GM18867 (cell line): ENCODE measurements around the gene SLBP.

Experiments used
- ATAC-seq: cut with Tn5 transposase; IDR thresholded peaks from one replicate; pipeline ENCODE4 v1.9.1; 2021; ENCODE audit warnings: mild to moderate bottlenecking, moderate library complexity; ENCODE audit not compliant: unreplicated experiment

Gene SLBP

GRCh38 chr4:1749826-1750225 lies 37.7 kb upstream of the SLBP start:
- ATAC-seq: no peak

DNA sequence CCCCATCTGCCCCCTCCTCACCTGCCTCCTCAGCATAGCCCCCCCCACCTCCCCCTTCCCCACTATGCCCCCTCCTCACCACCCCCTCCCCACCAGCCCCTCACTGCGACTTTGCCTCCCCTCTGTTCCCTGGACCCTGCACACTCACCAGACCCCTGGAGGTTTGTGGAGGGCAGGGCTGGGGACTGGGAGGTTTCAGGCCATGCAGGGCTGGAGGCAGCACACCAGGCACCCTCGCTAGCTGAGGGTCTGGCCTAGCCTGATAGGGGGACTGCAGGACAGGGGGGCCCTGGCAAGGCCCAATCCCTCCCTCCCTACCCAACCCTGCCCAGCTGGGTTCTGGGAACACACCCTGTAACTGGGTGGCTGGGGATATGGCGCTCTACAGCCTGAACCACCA lies 37.3 kb upstream of the SLBP start:
- ATAC-seq: no peak

DNA sequence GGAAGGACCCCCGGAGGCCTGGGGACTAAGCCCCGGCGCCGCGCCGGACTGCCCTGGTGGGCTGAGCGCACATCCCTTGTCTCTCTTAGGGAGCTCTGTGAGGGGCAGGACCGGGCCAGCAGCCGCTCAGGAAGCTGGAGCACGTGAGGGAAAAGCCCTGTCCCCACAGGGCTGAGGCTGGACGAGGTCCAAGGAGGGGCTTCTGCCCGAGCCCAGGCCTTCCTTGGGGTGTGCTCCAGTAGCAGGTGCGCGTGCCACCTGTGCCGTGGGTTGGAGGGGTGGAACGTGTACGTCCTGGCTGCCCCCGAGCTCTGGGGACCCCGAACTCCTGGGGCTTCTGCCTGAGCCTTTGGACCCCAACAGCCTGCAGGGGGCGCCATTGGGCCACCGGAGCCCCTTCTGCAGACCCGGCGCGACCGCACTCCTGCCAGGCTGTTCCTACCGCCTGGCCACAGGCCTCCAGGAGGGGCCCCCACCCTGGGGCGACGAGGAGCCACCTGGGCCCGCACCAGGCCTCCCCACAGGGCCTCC lies 36.4 kb upstream of the SLBP start:
- no peak for ATAC-seq

DNA sequence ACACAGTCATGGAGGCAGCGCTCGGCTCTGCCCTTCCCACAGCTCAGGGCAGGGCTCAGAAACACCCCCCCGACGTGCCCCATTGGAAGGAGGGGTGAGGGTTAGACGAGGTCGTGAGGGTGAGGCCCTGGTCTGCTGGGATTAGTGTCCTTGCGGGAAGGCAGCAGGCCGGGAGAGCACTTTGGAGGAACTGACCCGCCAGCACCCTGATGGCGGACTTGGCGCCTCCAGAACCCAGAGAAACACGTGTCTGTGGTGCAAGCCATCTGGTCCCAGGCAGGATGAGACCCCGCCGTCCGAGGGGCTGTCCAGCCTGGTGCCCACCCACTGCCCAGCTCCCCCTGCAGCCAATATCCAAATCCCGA lies 35.5 kb upstream of the SLBP start:
- ATAC-seq: no peak

GRCh38 chr4:1746919-1747602 lies 34.9 kb upstream of the SLBP start:
- ATAC-seq: no peak

DNA sequence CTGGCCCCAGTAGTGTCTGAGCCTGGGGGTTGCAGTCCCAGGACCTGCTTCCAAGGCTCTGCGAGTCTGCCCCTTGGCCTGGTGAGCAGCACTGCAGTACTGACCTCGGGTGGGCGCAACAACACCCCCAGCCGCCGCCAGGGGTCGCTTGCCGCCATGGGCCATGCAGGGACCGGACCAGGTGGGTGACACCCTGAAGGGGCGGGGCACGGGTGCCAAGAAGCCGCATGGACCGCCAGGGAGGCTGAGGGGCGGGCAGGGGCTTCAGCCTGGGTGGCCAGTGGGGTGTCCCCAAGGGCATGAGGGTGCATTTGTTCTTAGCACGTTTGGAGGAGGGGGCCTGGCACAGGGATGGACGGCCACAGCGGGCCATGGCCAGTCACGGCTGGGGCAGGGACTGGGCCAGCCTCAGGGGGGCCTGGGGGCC lies 34.2 kb upstream of the SLBP start:
- peak; percentile 54 for ATAC-seq

- ATAC-seq: no peak
Measured at GRCh38 chr4:1745697-1746096, 33.6 kb upstream of the SLBP start.

DNA sequence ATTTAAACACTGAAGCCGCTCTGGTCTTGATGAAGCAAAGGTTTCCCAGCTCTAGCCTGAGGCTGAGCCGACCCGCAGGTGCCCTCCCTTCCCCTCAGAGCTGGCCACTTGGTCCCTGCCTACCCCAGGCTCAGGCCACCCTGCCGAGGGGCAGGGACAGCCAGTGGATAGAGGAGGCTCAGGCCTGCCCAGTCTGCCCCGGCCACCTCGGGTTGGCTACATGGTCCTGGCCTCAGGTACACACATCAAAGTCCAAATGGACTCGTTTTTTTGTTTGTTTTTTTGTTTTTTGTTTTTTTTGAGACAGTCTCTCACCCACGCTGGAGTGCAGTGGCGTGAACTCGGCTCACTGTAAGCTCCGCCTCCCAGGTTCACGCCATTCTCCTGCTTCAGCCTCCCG lies 33.0 kb upstream of the SLBP start:
- no peak for ATAC-seq

DNA sequence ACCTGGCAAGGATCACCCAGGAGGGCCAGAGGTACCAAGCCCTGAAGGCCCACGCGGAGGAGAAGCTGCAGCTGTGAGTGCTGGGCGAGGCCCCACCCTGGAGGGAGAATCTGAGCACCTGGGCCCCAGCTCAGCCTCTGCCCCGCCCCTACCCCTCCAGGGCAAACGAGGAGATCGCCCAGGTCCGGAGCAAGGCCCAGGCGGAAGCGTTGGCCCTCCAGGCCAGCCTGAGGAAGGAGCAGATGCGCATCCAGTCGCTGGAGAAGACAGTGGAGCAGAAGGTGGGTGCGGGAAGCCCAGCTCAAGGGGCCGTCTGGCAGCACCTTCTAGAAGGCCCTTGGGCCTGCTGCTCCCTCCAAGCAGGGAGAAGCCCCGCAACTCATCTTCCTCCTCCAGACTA lies 32.4 kb upstream of the SLBP start:
- ATAC-seq: no peak

GRCh38 chr4:1743975-1744374 lies 31.9 kb upstream of the SLBP start:
- no peak for ATAC-seq

- no peak for ATAC-seq
Measured at GRCh38 chr4:1743551-1743950, 31.4 kb upstream of the SLBP start.

DNA sequence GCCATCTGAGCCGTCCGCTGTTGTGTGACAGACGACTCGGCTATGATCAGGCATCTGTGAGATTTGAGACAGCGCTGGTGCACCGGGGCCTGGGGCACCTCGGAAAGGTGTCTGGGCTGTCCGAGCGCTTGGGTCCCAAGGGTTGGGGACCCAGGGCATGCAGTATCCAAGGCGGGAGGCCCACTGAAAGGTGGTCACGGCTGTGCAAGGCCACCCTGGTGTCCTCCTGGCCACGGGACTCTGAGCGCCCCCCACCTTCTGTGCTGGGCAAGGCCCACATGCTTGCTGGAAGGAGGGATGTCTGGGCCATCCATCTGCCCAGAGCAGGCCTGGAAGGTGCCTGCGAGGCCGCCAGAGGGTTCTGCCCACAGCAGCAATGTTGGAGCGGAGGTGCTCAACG lies 29.1 kb upstream of the SLBP start:
- ATAC-seq: no peak

GRCh38 chr4:1740021-1740545 lies 28.0 kb upstream of the SLBP start:
- no peak for ATAC-seq

DNA sequence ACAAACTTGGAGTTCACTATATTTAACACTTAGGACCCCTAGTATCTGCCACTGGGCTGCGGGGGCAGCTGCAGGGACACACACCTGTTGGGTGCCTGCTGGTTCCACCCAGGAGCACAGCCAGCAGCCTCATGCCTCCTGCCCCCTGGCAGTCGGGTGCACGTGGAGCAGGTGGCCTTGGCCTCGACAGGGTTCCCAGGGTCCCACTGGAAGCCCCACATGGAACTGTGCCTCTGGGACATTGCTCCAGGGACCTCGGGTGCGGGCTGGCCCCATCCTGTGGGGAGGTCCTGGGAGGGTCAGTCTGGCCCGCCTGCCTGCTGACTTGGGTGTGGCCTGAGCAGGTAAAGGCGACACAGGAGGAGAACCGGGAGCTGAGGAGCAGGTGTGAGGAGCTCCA lies 27.2 kb upstream of the SLBP start:
- no peak for ATAC-seq

DNA sequence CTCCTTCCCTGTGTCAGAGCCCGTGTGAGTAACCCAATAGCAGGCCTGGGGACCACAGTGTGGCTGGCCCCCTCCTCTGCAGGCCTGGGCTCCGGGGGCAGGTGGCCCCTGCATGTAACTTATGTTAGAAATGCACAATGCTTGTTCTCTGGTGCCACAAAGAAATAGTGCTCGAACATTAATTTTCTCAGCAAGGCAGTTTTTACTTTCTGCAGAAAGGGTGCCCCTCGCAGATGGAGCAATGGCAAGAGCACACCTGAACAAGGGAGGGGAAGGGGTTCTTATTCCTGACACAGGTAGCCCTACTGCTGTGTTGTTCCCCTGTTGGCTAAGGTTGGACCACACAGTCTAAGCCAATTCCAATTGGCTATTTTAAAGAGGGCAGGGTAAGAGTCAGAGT lies 26.3 kb upstream of the SLBP start:
- ATAC-seq: no peak

- no peak for ATAC-seq
Measured at GRCh38 chr4:1737666-1738065, 25.5 kb upstream of the SLBP start.

DNA sequence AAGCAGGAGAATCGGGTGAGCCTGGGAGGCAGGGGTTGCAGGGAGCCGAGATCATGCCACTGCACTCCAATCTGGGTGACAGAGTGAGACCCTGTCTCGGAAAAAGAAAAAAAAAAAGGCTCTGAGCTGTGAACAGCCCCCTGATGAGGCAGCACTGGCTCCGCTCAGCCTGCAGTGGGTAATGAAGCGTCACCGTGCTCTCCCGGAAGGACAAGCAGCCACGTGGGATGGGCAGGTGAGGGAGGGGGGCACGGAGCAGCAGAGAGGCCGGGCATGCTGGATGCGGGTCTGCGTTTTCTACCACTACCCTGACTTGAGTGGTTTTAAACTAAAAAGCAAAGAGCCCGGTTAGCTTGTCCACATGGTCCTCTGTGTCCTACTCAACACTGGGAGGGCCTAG lies 24.7 kb upstream of the SLBP start:
- no peak for ATAC-seq

DNA sequence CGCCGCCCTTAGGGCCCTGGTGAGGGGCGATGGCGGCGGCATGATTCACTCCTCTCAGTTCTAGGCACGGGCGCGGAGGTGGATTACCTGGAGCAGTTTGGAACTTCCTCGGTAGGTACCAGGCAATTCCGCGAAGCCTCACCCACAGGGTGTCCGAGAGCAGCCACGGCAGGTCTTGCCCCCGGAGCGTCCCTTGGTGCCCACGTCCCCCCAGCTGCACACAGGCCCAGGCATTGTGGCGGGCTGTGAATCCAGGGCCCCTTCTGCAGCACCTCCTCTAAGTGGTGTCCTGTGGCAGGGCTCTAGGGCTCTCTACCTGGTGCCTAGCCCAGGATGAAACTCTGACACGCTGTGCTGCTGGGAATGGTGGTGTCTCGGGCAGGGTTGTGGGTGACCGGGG lies 23.1 kb upstream of the SLBP start:
- ATAC-seq: no peak

DNA sequence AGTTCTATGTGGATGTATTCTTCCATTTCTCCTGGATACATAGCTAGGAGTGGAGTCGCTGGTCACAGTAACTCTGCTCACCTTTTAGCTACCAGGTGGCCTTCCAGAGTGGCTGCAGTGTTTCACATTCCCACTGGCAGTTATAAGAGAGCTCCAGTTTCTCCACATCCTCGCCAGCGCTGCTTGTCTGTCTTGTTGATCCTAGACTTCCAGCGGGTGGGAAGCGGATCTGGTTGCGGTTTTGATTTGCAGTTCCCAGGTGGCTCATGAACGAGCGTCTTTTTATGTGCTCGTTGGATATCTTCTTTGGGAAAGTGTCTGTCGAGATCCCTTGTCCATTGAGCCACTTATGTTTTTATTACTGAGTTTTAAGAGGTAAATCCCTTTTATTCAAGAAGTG lies 20.8 kb upstream of the SLBP start:
- ATAC-seq: no peak

DNA sequence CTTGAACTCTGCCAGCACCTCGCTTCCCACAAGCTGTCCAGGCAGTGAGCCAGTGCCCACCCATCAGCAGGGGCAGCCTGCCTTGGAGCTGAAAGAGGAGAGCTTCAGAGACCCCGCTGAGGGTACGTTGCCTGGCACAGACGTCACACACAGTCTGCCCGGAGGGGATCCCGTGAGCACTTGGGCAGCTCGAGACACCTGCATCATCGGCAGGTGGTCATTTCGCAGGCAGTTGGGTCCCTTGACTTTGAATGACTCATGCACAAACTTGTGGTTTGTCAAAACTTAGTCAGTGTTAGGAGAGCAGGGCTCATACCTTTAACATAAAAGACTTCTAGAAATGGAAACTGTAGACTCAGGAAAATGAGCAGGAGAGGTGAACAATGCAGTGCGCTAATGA lies 19.1 kb upstream of the SLBP start:
- ATAC-seq: no peak

GRCh38 chr4:1730532-1731135 lies 18.5 kb upstream of the SLBP start:
- ATAC-seq: no peak
